Measurements from ENCODE around the gene PBX2. TPM values are rescaled to one million over a fixed set of nuclear protein-coding genes. Genes with fewer than 3 reads are reported as not detected.

PBX2 gene
- total and polyA plus RNA-seq, 2 experiments from 2014 or later: 3.1 to 25.4 TPM

- Histone ChIP-seq H3K27ac (no peak overlapping the region), H3K36me3 (ENCODE audit: low read depth) (peaks cover 6% of the 10 kb centered on the region; the same call in 1 of the 2 replicates), H3K4me2 (ENCODE audit: unreplicated experiment) (no peak overlapping the region), H3K9ac (no peak overlapping the region), H3K4me1 (ENCODE audit: insufficient read depth) (peaks cover 8% of the 10 kb centered on the region; the same call in 1 of the 2 replicates), H4K20me1 (ENCODE audit: insufficient read depth) (no peaks in the 10 kb centered on the region), H3K9me2 (ENCODE audit: insufficient read depth) (no peaks in the 10 kb centered on the region), H3K79me2 (ENCODE audit: insufficient read depth) (peaks cover 27% of the 10 kb centered on the region), H3K9me3 (ENCODE audit: low read depth) (no peaks in the 10 kb centered on the region), H2AFZ (no peak overlapping the region), H3K27me3 (replicated peaks; ENCODE audit: insufficient read depth) (no peaks in the 10 kb centered on the region), H3F3A (ENCODE audit: insufficient read depth) (no peaks in the 10 kb centered on the region; the same call in 1 of the 2 replicates), H3K4me3 (no peak overlapping the region)
- no peak for DNase-seq
- 45 to 59% methylated on average over 2 of the region's 2 CpGs for WGBS, 2 experiments (ENCODE audit: low coverage in 1 of 2, low lambda C conversion rate in 2 of 2, missing lambda C conversion rate in 2 of 2)
- in situ Hi-C loops (cut with MboI): no loop called here
- TF ChIP-seq EZH2 (IDR thresholded peaks at IDR 0.05; ENCODE audit: insufficient read depth, poor library complexity, severe bottlenecking) (no peak), EZH2phosphoT487 (IDR thresholded peaks at IDR 0.05; ENCODE audit: insufficient read depth, low read depth) (no peak)
Measured at GRCh38 chr6:32168350-32168749, 21.7 kb downstream of the PBX2 start.

GRCh38 chr6:32167761-32168262, 22.2 kb downstream of the PBX2 start:
- Histone ChIP-seq H3K36me3 (ENCODE audit: low read depth) (peaks cover 6% of the 10 kb centered on the region; the same call in 1 of the 2 replicates), H3F3A (ENCODE audit: insufficient read depth) (no peaks in the 10 kb centered on the region; the same call in 1 of the 2 replicates), H3K9me3 (ENCODE audit: low read depth) (no peaks in the 10 kb centered on the region), H3K9me2 (ENCODE audit: insufficient read depth) (no peaks in the 10 kb centered on the region), H2AFZ (no peak overlapping the region), H3K4me1 (ENCODE audit: insufficient read depth) (peaks cover 8% of the 10 kb centered on the region; the same call in 1 of the 2 replicates), H3K27me3 (replicated peaks; ENCODE audit: insufficient read depth) (no peaks in the 10 kb centered on the region), H3K9ac (no peak overlapping the region), H3K27ac (no peak overlapping the region), H3K4me3 (no peak overlapping the region), H4K20me1 (ENCODE audit: insufficient read depth) (no peaks in the 10 kb centered on the region), H3K79me2 (ENCODE audit: insufficient read depth) (peaks cover 22% of the 10 kb centered on the region), H3K4me2 (ENCODE audit: unreplicated experiment) (no peak overlapping the region)
- TF ChIP-seq EZH2phosphoT487 (IDR thresholded peaks at IDR 0.05; ENCODE audit: insufficient read depth, low read depth) (no peak), EZH2 (IDR thresholded peaks at IDR 0.05; ENCODE audit: insufficient read depth, poor library complexity, severe bottlenecking) (no peak)
- DNase-seq: no peak
- WGBS, 2 experiments (ENCODE audit: low coverage in 1 of 2, low lambda C conversion rate in 2 of 2, missing lambda C conversion rate in 2 of 2): 78 to 83% methylated on average over 6 of the region's 6 CpGs
- in situ Hi-C loops (cut with MboI): no loop called here

GRCh38 chr6:32167154-32167760, 22.7 kb downstream of the PBX2 start:
- H3K36me3 ChIP-seq (ENCODE audit: low read depth): peaks cover 6% of the 10 kb centered on the region; the same call in 1 of the 2 replicates

DNA sequence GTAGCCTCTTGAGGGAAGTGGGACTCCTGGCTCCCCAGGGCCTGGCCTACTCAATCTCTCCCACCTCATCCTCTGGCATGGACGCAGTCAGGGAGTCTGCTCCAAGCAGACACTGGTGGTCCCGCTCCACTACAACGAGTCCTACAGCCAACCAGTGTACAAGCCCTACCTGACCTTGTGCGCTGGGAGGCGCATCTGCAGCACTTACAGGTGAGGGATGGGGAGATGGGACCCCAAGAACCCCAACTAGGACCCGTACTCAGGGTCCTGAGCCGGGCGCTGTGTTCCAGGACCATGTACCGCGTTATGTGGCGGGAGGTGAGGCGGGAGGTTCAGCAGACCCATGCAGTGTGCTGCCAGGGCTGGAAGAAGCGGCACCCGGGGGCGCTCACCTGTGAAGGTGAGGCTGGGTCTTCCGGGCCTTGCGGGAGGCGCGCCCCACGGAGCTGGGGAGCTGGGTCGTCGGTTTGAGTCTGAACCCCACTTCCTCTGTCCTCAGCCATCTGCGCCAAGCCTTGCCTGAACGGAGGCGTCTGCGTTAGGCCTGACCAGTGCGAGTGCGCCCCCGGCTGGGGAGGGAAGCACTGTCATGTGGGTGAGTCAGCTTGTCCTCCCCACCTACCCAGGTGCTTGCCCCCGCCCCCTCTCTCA, 23.5 kb downstream of the PBX2 start:
- H3K36me3 ChIP-seq (ENCODE audit: low read depth): peaks cover 6% of the 10 kb centered on the region; the same call in 1 of the 2 replicates
- H3K4me3 ChIP-seq: no peak overlapping the region

More at GRCh38 chr6:32167154-32167760, 22.7 kb downstream of the PBX2 start:
- in situ Hi-C loops (cut with MboI): no loop called here
- H3F3A ChIP-seq (ENCODE audit: insufficient read depth): no peaks in the 10 kb centered on the region; the same call in 1 of the 2 replicates
- no peak overlapping the region for H2AFZ ChIP-seq
- no peak overlapping the region for H3K4me3 ChIP-seq
- peaks cover 16% of the 10 kb centered on the region for H3K79me2 ChIP-seq (ENCODE audit: insufficient read depth)
- no peaks in the 10 kb centered on the region for H3K9me3 ChIP-seq (ENCODE audit: low read depth)
- H3K9ac ChIP-seq: no peak overlapping the region
- TF ChIP-seq EZH2 (IDR thresholded peaks at IDR 0.05; ENCODE audit: insufficient read depth, poor library complexity, severe bottlenecking): no peak
- TF ChIP-seq EZH2phosphoT487 (IDR thresholded peaks at IDR 0.05; ENCODE audit: insufficient read depth, low read depth): no peak
- no peaks in the 10 kb centered on the region for H3K9me2 ChIP-seq (ENCODE audit: insufficient read depth)
- no peak overlapping the region for H3K4me2 ChIP-seq (ENCODE audit: unreplicated experiment)
- H3K27me3 ChIP-seq (replicated peaks; ENCODE audit: insufficient read depth): no peaks in the 10 kb centered on the region
- WGBS, 2 experiments (ENCODE audit: low coverage in 1 of 2, low lambda C conversion rate in 2 of 2, missing lambda C conversion rate in 2 of 2): 87 to 88% methylated on average over 32 of the region's 32 CpGs
- no peak overlapping the region for H3K27ac ChIP-seq
- no peaks in the 10 kb centered on the region for H4K20me1 ChIP-seq (ENCODE audit: insufficient read depth)
- no peak for DNase-seq
- H3K4me1 ChIP-seq (ENCODE audit: insufficient read depth): peaks cover 8% of the 10 kb centered on the region; the same call in 1 of the 2 replicates

More for the DNA sequence above, 23.5 kb downstream of the PBX2 start:
- no peak overlapping the region for H3K4me2 ChIP-seq (ENCODE audit: unreplicated experiment)
- peaks cover 8% of the 10 kb centered on the region; the same call in 1 of the 2 replicates for H3K4me1 ChIP-seq (ENCODE audit: insufficient read depth)
- H3K9ac ChIP-seq: no peak overlapping the region
- H3K27ac ChIP-seq: no peak overlapping the region
- DNase-seq: no peak
- no peak overlapping the region for H2AFZ ChIP-seq
- no peaks in the 10 kb centered on the region for H3K9me3 ChIP-seq (ENCODE audit: low read depth)
- no peak for TF ChIP-seq EZH2 (IDR thresholded peaks at IDR 0.05; ENCODE audit: insufficient read depth, poor library complexity, severe bottlenecking)
- TF ChIP-seq EZH2phosphoT487 (IDR thresholded peaks at IDR 0.05; ENCODE audit: insufficient read depth, low read depth): no peak
- H4K20me1 ChIP-seq (ENCODE audit: insufficient read depth): no peaks in the 10 kb centered on the region
- no peaks in the 10 kb centered on the region for H3K27me3 ChIP-seq (replicated peaks; ENCODE audit: insufficient read depth)
- no peaks in the 10 kb centered on the region for H3K9me2 ChIP-seq (ENCODE audit: insufficient read depth)
- 81 to 90% methylated on average over 24 to 28 of the region's 30 CpGs for WGBS, 2 experiments (ENCODE audit: low coverage in 1 of 2, low lambda C conversion rate in 2 of 2, missing lambda C conversion rate in 2 of 2)
- no peaks in the 10 kb centered on the region; the same call in 1 of the 2 replicates for H3F3A ChIP-seq (ENCODE audit: insufficient read depth)
- in situ Hi-C loops (cut with MboI): no loop called here
- H3K79me2 ChIP-seq (ENCODE audit: insufficient read depth): peaks cover 9% of the 10 kb centered on the region; the same call in 1 of the 2 replicates
